Kidney glomerular epithelial cell (primary cell): ENCODE results near the gene SLC25A25.

Experiments used
- DNase-seq: peaks from one replicate; lab custom pipeline; 2025; lab: John Stamatoyannopoulos, UW

Gene SLC25A25

DNA sequence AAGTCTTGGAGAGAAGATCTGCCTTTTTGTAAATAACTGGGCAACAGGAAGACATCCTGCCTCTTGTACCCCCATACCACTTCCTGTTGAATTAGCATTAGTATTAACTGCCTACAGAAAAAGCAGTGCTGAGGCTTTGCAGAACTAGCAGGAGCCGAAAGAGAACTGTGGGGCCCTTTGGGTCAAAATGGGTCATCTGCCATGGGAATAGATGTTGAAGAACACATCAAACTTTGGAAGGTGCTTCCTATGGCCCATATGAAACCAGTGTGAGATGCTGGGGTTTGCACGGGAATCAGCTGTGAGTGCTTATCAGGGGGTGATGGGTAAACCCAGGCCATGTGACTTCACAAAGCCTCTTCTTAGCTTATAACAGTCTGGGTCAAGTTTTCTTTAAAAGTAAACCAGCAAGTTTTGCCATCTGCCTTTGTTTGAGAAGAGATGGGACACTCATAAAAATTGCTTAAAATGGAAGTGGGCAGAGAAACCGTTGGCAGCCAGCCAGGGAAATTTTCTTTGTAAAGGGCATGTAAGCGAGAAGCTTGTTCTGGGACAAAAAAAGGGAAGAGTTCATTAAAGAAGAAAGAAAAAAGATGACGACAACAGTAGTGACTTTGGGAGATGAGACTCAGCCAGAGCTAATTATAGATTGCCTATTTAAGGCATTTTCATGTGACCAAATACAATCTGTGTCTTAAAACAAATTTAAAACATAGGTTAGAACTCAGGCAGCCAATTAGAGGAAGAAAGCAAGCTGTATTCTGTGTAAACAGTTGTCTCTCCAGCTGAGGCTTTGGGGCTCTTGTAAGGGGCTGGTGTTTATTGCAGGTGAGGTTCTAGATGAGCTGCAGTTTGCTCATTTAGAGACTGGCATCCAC lies 4.4 kb downstream of the SLC25A25 start:
- no peak for DNase-seq

GRCh38 chr9:128073253-128073886 lies 5.3 kb downstream of the SLC25A25 start:
- no peak for DNase-seq

- DNase-seq: peak; percentile 6
These were observed 9.9 kb downstream of the SLC25A25 start for GRCh38 chr9:128077847-128078503.

DNA sequence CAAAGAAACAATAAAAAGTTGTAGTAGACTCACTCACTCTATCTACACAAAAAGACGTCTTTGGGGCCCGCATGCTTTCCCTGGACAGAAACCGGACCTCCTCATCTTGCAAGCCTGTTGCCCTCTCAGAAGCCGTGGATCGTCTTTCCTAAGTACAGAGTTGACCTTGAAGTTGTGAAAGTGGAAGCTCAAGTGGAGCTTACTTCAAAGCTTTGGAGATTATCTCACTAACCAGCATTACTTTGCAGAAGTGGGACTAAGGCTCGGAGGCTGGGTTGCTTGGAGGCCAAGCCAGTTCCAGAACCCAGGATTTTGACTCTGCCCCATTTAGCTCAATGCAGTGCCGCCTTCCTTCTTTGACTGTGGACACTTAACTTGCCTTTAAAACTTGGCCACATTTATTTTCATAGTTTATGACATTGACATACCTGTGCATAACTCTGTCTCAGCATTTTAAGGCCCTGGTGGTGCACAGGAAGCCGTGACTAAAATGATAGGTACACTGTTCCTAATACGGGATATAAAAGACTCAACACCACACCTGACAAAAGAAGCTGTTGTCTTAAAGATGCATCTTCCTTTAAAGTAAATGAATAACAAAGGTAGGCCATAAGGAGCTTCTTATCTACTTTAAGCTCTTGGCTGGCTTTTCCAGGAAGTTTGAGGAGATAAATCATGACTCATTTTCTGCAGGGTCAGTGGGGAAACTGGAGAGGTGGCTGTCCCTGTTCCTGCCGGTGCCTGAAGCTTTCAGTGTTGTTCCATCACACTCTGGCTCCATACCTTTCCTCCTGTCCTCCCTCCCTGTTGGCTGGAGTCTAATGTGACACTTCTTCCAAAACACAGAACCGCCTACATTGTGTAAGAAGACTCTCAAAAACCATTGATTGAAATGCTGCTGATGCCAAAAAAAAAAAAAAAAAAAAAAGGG lies 10.7 kb downstream of the SLC25A25 start:
- DNase-seq: peak; percentile 38

DNA sequence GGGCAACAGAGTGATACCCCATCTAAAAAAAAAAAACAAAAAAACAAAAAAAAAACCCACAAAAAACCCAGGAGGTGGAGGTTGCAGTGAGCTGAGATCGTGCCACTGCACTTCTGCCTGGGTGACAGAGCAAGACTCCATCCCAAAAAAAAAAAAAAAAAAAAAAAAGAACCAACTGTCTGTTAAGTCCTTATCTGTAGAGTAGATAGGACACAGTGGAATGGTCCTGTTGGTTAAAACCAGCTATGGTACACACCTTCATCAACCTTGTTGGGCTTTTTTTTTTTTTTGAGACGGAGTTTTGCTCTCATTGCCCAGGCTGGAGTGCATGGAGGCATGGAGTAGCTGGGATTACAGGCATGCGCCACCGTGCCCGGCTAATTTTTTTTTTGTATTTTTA lies 12.2 kb downstream of the SLC25A25 start:
- no peak for DNase-seq

- peak; percentile 50 for DNase-seq
These were observed 13.0 kb downstream of the SLC25A25 start for GRCh38 chr9:128081056-128081455.

- no peak for DNase-seq
These were observed 14.1 kb downstream of the SLC25A25 start for GRCh38 chr9:128082151-128082550.

DNA sequence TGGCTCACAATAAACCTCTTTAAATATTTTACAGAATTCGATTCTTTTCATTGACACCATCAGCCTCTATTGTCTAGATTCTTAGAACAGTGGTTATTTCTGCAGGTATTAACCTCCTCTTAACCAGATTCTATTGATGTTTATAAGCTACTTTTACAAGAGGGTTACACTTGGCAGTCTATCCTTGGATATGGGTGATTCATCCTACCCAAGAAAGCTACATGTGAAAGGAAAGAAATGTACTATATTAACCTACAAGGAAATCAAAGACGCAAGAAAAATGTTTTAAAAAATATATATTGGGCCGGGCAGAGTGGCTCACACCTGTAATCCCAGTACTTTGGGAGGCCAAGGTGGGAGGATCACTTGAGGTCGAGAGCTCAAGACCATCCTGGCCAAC lies 16.7 kb downstream of the SLC25A25 start:
- DNase-seq: no peak

GRCh38 chr9:128085943-128086342 lies 17.9 kb downstream of the SLC25A25 start:
- DNase-seq: no peak

DNA sequence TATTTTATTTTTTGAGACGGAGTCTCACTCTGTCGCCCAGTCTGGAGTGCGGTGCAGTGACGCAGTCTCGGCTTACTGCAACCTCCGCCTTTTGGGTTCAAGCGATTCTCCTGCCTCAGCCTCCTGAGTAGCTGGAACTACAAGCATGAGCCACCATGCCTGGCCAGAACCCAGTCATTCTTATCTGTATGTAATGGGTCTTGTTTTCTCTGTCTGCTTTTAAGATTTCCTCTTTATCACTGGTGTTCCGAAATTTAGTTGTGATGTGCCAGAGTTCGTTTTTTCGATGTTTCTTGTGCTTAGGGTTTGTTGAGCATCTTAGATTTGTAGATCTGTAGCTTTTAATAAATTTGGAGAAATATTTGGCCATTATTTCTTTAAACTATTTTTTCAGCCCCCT lies 19.2 kb downstream of the SLC25A25 start:
- DNase-seq: no peak

- no peak for DNase-seq
These were observed 20.4 kb downstream of the SLC25A25 start for GRCh38 chr9:128088253-128088945.

DNA sequence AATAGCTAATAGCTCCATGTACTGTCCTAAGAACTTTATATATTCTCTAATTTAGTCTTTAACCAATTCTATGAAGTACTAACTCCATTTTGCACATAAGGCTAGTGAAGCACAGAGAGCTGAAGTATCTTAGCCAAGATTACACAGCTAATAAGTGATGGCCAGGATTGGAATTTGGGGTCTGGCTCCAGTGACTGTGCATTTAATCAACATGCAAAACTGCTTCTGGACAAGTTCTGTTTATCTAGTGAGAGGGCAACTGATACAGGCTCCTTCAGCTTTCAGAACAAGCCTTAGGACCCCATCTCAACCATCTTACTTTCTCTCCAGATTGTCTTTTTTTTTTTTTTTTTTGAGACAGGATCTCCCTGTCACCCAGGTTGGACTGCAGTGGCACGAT lies 21.3 kb downstream of the SLC25A25 start:
- DNase-seq: no peak

- peak; percentile 6 for DNase-seq
These were observed 23.1 kb downstream of the SLC25A25 start for GRCh38 chr9:128091144-128091543.

- no peak for DNase-seq
These were observed 23.5 kb downstream of the SLC25A25 start for GRCh38 chr9:128091571-128091970.

GRCh38 chr9:128092199-128092977 lies 24.4 kb downstream of the SLC25A25 start:
- DNase-seq: no peak

GRCh38 chr9:128093011-128093410 lies 25.0 kb downstream of the SLC25A25 start:
- DNase-seq: no peak

GRCh38 chr9:128094166-128094949 lies 26.3 kb downstream of the SLC25A25 start:
- peak; percentile 95 for DNase-seq

GRCh38 chr9:128094950-128095544 lies 27.0 kb downstream of the SLC25A25 start:
- DNase-seq: no peak
